ENCODE data around the gene COLEC12.

COLEC12 gene

DNA sequence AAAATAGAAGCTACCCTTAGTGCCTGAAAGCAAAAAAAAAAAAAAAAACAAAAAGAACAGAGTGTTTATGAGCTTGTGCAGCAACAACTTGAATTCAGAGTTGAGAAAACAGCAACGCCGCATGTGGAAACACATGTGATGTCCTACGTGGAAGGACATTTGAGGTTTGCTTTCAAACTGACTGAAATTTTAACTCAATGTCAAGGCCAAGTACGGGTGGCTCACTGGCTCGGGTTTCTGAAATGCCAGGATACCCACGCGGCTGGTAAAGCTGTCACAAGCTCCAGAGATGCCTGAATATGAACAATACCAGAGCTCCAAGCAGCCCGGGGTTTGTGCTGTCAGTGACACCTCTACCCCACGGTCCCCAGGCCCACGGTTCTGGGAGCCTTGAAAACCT lies 160.5 kb downstream of the COLEC12 start:
- no peak for DNase-seq (ENCODE audit: low read depth)
- H3K4me3 ChIP-seq (ENCODE audit: control insufficient read depth, low read depth, low read length): no peak overlapping the region
- no peak for TF ChIP-seq CTCF (conservative IDR thresholded peaks at IDR 0.05; ENCODE audit: control insufficient read depth, insufficient read depth, low read depth, low read length)

GRCh38 chr18:339200-339599 lies 161.3 kb downstream of the COLEC12 start:
- no peak overlapping the region for H3K4me3 ChIP-seq (ENCODE audit: control insufficient read depth, low read depth, low read length)
- DNase-seq (ENCODE audit: low read depth): no peak
- TF ChIP-seq CTCF (conservative IDR thresholded peaks at IDR 0.05; ENCODE audit: control insufficient read depth, insufficient read depth, low read depth, low read length): no peak

- TF ChIP-seq CTCF (conservative IDR thresholded peaks at IDR 0.05; ENCODE audit: control insufficient read depth, insufficient read depth, low read depth, low read length): no peak
- no peak overlapping the region for H3K4me3 ChIP-seq (ENCODE audit: control insufficient read depth, low read depth, low read length)
- DNase-seq (ENCODE audit: low read depth): no peak
Measured at GRCh38 chr18:336713-337112, 163.8 kb downstream of the COLEC12 start.

GRCh38 chr18:335733-336132 lies 164.8 kb downstream of the COLEC12 start:
- H3K4me3 ChIP-seq (ENCODE audit: control insufficient read depth, low read depth, low read length): no peak overlapping the region
- TF ChIP-seq CTCF (conservative IDR thresholded peaks at IDR 0.05; ENCODE audit: control insufficient read depth, insufficient read depth, low read depth, low read length): no peak
- no peak for DNase-seq (ENCODE audit: low read depth)

DNA sequence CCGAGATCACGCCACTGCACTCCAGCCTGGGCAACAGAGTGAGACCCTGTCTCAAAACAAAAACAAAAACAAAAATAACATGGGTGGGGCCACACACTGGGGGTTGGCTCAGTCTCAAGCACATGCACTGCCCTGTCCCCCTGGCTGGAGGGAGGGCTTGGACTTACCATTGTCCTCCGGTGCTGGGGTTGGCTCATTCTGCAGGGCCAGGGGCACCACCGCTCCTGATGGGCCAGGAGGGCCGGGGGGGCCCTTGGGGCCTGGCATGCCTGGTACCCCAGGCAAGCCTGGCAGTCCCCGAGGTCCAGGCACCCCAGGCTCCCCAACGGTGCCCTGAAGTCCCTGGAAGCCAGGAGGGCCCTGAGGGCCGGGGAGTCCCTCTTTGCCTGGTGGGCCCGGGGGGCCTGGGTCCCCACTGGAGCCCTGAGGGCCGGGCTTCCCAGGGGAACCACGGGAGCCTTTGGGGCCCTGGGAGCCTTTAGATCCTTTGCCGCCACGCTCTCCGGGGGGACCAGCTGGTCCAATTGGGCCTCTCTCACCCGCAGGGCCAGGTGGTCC lies 165.8 kb downstream of the COLEC12 start:
- no peak overlapping the region for H3K4me3 ChIP-seq (ENCODE audit: control insufficient read depth, low read depth, low read length)
- DNase-seq (ENCODE audit: low read depth): no peak
- TF ChIP-seq CTCF (conservative IDR thresholded peaks at IDR 0.05; ENCODE audit: control insufficient read depth, insufficient read depth, low read depth, low read length): no peak

DNA sequence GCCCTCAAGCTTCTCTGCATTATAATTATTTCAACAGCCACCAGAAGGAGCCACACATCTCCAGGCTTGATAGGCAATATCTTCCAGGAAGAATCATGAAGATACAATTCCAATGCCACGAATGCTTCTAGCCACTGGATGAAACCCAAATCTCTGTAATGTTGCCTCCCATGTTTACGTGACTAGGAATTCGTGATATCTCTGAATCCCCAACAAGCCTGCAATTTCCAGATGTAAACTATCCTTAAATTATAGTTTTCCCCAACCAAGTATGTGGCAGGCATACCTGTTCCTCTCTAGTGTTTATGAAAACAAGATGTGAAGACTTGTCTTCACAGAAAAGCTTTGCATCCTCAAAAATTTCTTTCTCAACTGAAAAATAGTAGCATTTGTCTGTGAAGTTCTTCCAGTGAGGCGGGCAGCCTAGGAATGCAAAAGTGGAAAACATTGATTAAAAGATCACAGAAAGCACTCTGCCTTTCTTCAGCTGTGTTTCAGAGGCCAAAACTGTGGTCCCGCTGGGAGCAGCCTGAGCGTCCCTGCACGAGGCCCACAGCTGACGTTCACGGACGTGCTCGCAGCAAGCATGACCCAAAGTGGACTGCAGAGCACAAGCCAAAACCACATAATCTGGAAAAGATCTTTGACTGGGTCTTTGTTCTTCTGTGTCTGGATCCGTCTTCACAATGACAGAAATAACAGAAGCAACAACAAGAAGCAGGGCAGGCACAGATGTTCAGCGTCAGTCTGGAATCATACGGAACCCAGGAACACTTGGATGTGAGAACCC lies 167.6 kb downstream of the COLEC12 start:
- DNase-seq (ENCODE audit: low read depth): peak; percentile 50
- no peak overlapping the region for H3K4me3 ChIP-seq (ENCODE audit: control insufficient read depth, low read depth, low read length)
- TF ChIP-seq CTCF (conservative IDR thresholded peaks at IDR 0.05; ENCODE audit: control insufficient read depth, insufficient read depth, low read depth, low read length): no peak

Measured in fibroblast of mammary gland (primary cell).